Activated T-helper 1 cell treated with anti-CD3 and anti-CD28 coated beads, Interleukin-2, amount 50 U/mL, for 16 hours (primary cell): ENCODE data around the gene CAT.

Source experiments
- DNase-seq, 2 donors: peaks; one replicate each; pipeline ENCODE4 v3.0.0-alpha.2; 2020; ENCODE audit warnings: low read depth in 1 of 2, low spot score in 1 of 2

The CAT gene

GRCh38 chr11:34438529-34439507 is at the start of gene CAT:
TSS of gene CAT (plus strand) at chr11:34438934. CDS start at chr11:34439014, 80 bp downstream.
- peak; percentile 95 to 96 for DNase-seq

- no peak for DNase-seq
Measured at GRCh38 chr11:34394771-34395300, 43.9 kb upstream of the CAT start.

GRCh38 chr11:34395916-34396550 is 42.7 kb upstream of the CAT start:
- no peak for DNase-seq

GRCh38 chr11:34397120-34397519 is 41.6 kb upstream of the CAT start:
- no peak for DNase-seq

- no peak for DNase-seq
Measured at GRCh38 chr11:34397811-34398210, 40.9 kb upstream of the CAT start.

- no peak for DNase-seq
Measured at GRCh38 chr11:34403431-34403830, 35.3 kb upstream of the CAT start.

- no peak for DNase-seq
Measured at GRCh38 chr11:34404280-34404679, 34.5 kb upstream of the CAT start.

GRCh38 chr11:34405079-34405858 is 33.5 kb upstream of the CAT start:
- DNase-seq = no peak

- no peak for DNase-seq
Measured at GRCh38 chr11:34406413-34406812, 32.3 kb upstream of the CAT start.

GRCh38 chr11:34407121-34407813 is 31.5 kb upstream of the CAT start:
- no peak for DNase-seq

GRCh38 chr11:34408580-34409172 is 30.1 kb upstream of the CAT start:
- DNase-seq = no peak

- no peak for DNase-seq
Measured at GRCh38 chr11:34411111-34411510, 27.6 kb upstream of the CAT start.

GRCh38 chr11:34411791-34412190 is 26.9 kb upstream of the CAT start:
- no peak for DNase-seq

- DNase-seq = no peak
Measured at GRCh38 chr11:34413263-34413662, 25.5 kb upstream of the CAT start.

GRCh38 chr11:34415538-34415937 is 23.2 kb upstream of the CAT start:
- DNase-seq = no peak

GRCh38 chr11:34416088-34416487 is 22.6 kb upstream of the CAT start:
- no peak for DNase-seq

GRCh38 chr11:34416766-34417165 is 22.0 kb upstream of the CAT start:
- DNase-seq = no peak

GRCh38 chr11:34417202-34417601 is 21.5 kb upstream of the CAT start:
- DNase-seq = no peak

GRCh38 chr11:34419158-34419557 is 19.6 kb upstream of the CAT start:
- no peak for DNase-seq

- DNase-seq = no peak
Measured at GRCh38 chr11:34423300-34423699, 15.4 kb upstream of the CAT start.
